B cell (primary cell): ENCODE data around the gene FBXO28. TPM values are rescaled to one million over a fixed set of nuclear protein-coding genes. Genes with fewer than 3 reads are reported as not detected.
"Not testable (repeated sequence)": the region's sequence is repeated elsewhere in the genome, so short reads cannot be mapped to it uniquely, and the experiment has no call there.

Experiments
- ATAC-seq: fragments of 200-7000 bp; cut with Tn5 transposase; one replicate; pipeline ENCODE4 v1.10.0; 2021; ENCODE audit warnings: low read depth, mild to moderate bottlenecking, moderate number of reproducible peaks, moderate library complexity
- CTCF ChIA-PET: fragments of 350-600 bp; sonication (Branson Sonifier 250); formaldehyde crosslinking; loops from one replicate; lab custom pipeline; 2021; ENCODE audit warnings: antibody characterized with exemption, inconsistent platforms; lab: Charles Lee
- POLR2A ChIA-PET: fragments of 350-600 bp; sonication (Branson Sonifier 250); formaldehyde crosslinking; loops from one replicate; lab custom pipeline; 2021; ENCODE audit warnings: antibody characterized with exemption; lab: Charles Lee
- DNase-seq: peaks from one replicate; pipeline ENCODE4 v3.0.0; 2013
- H2AFZ ChIP-seq: 2 replicates; pipeline ENCODE4 v1.6.1; 2012; ENCODE audit warnings: mild to moderate bottlenecking, low read depth, low read length; ENCODE audit not compliant: insufficient read depth, poor library complexity, severe bottlenecking
- H3K27ac ChIP-seq, 2 donors: 1 replicate in 1 of 2; 2 replicates in 1 of 2; pipeline ENCODE4 v1.5.1; 2012 to 2013; ENCODE audit warnings: low read length in 2 of 2, mild to moderate bottlenecking in 2 of 2, moderate library complexity in 1 of 2
- H3K27me3 ChIP-seq, 4 experiments: fragments of 200-600 bp in 1 of 4; sonication (generic) in 1 of 4; replicated peaks in 1 of 4; 1 replicate in 2 of 4; 2 replicates in 2 of 4; pipeline versions ENCODE4 v1.6.1 to v1.7.0; 2013 to 2016; ENCODE audit warnings: low read length in 3 of 4, mild to moderate bottlenecking in 2 of 4, mixed read lengths in 1 of 4, moderate library complexity in 1 of 4; ENCODE audit not compliant: insufficient read depth in 4 of 4, control insufficient read depth in 3 of 4; ENCODE audit errors: control extremely low read depth in 1 of 4
- H3K36me3 ChIP-seq, 2 experiments: replicated peaks in 1 of 2; 1 replicate in 1 of 2; 2 replicates in 1 of 2; pipeline versions ENCODE4 v1.6.1 to v1.7.1; 2013; ENCODE audit warnings: low read length in 1 of 2; ENCODE audit not compliant: insufficient read depth in 2 of 2, control insufficient read depth in 1 of 2; ENCODE audit errors: control extremely low read depth in 1 of 2, extremely low read depth in 1 of 2
- H3K4me1 ChIP-seq, 2 donors: fragments of 200-600 bp in 1 of 2; sonication (generic) in 1 of 2; 1 replicate in 1 of 2; 2 replicates in 1 of 2; pipeline versions ENCODE4 v1.5.1 to v1.6.1; 2013 to 2017; ENCODE audit warnings: low read length in 2 of 2; ENCODE audit not compliant: control insufficient read depth in 2 of 2, insufficient read depth in 2 of 2
- H3K4me2 ChIP-seq: replicated peaks from 2 replicates; pipeline ENCODE3; 2012; ENCODE audit warnings: mild to moderate bottlenecking, low read depth, low read length; ENCODE audit not compliant: poor library complexity, severe bottlenecking
- H3K4me3 ChIP-seq, 5 experiments: fragments of 200-600 bp in 1 of 5; sonication (generic) in 1 of 5; 1 replicate in 3 of 5; 2 replicates in 2 of 5; pipeline versions ENCODE4 v1.5.1 to v1.7.0; 2011 to 2016; ENCODE audit warnings: low read length in 4 of 5, mild to moderate bottlenecking in 4 of 5, low read depth in 2 of 5, control low read depth in 1 of 5, moderate library complexity in 1 of 5; ENCODE audit not compliant: insufficient read depth in 1 of 5; ENCODE audit errors: control extremely low read depth in 1 of 5, extremely low read depth in 1 of 5
- H3K79me2 ChIP-seq: fragments of 200-600 bp; sonication (generic); one replicate; pipeline ENCODE4 v1.6.0; 2016; ENCODE audit warnings: low read length; ENCODE audit not compliant: control insufficient read depth, insufficient read depth
- H3K9ac ChIP-seq: fragments of 200-600 bp; sonication (generic); 2 replicates; pipeline ENCODE4 v1.6.1; 2017; ENCODE audit warnings: mild to moderate bottlenecking, low read length, moderate library complexity
- H3K9me3 ChIP-seq, 3 donors: one replicate each; pipeline versions ENCODE4 v1.6.1 to v1.7.1; 2013; ENCODE audit warnings: low read length in 2 of 3; ENCODE audit not compliant: control insufficient read depth in 2 of 3, insufficient read depth in 1 of 3; ENCODE audit errors: control extremely low read depth in 1 of 3
- H4K20me1 ChIP-seq: 2 replicates; pipeline ENCODE4 v1.6.0; 2012; ENCODE audit warnings: mild to moderate bottlenecking, low read length; ENCODE audit not compliant: insufficient read depth, control insufficient read depth, poor library complexity, severe bottlenecking
- H3K27ac Mint-ChIP-seq: one replicate; pipeline ENCODE4 v1.8.0; 2021; ENCODE audit warnings: mixed read lengths
- H3K27me3 Mint-ChIP-seq: one replicate; pipeline ENCODE4 v1.8.0; 2021; ENCODE audit warnings: mixed read lengths
- H3K4me1 Mint-ChIP-seq: one replicate; pipeline ENCODE4 v1.8.0; 2021; ENCODE audit warnings: mixed read lengths
- H3K4me3 Mint-ChIP-seq: one replicate; pipeline ENCODE4 v1.8.0; 2021; ENCODE audit warnings: mixed read lengths
- H3K9me3 Mint-ChIP-seq: one replicate; pipeline ENCODE4 v1.8.0; 2022; ENCODE audit warnings: mixed read lengths; ENCODE audit not compliant: insufficient read depth
- CTCF ChIP-seq: fragments of 200-600 bp; IDR thresholded peaks from one replicate; pipeline ENCODE4 v1.8.0; 2022; ENCODE audit warnings: antibody characterized with exemption, mild to moderate bottlenecking
- EZH2 ChIP-seq: IDR thresholded peaks from 2 replicates; pipeline ENCODE4 v1.6.1; 2012; ENCODE audit warnings: borderline replicate concordance, low read depth, mild to moderate bottlenecking, moderate library complexity, low read length; ENCODE audit not compliant: insufficient read depth, poor library complexity, severe bottlenecking
- WGBS: methylation state at CpG from one replicate; pipeline ENCODE4 v1.1.5; 2013; ENCODE audit warnings: missing lambda C conversion rate; ENCODE audit not compliant: insufficient coverage; 5-methylcytosine and 5-hydroxymethylcytosine counted together
- intact Hi-C: fragments of 100-400 bp; cut with micrococcal nuclease; formaldehyde crosslinking; loops from one replicate; pipeline ENCODE4 v1.10.0; 2022
- polyA plus RNA-seq: library from polyadenylated mRNA; depleted of rRNA; stranded (reverse); fragments of >200 nt; gene quantifications from 2 replicates; pipeline ENCODE4 v1.2.3, GENCODE V29; 2012
- total RNA-seq, 2 donors: library from RNA; stranded (reverse); fragments of 120-200 nt in 1 of 2; gene quantifications; 1 replicate in 1 of 2; 2 replicates in 1 of 2; pipeline versions ENCODE4 v1.2.3 to v1.2.4, GENCODE V29; 2013 to 2022

Gene FBXO28
- total and polyA plus RNA-seq, 2 donors (not counting 1 experiment from before 2014, with no cell fraction given), result 17.5 to 39.7 TPM

- no peaks in the 10 kb centered on the region for H4K20me1 ChIP-seq
- H3K4me3 ChIP-seq, result no peak overlapping the region
- H2AFZ ChIP-seq, result no peak overlapping the region
- H3K9ac ChIP-seq, result no peak overlapping the region
- H3K27me3 Mint-ChIP-seq, result peaks cover 36% of the 10 kb centered on the region
- no peaks in the 10 kb centered on the region for H3K36me3 ChIP-seq
- ChIA-PET POLR2A (no interaction called here), CTCF (no interaction called here)
- ATAC-seq (no peak), DNase-seq (no peak)
- H3K4me1 ChIP-seq, result peaks cover 0 to 4% of the 10 kb centered on the region in 2 donors
- peaks cover 0 to 2% (median 0%) of the 10 kb centered on the region in 3 donors for H3K9me3 ChIP-seq
- peaks cover 2% of the 10 kb centered on the region for H3K9me3 Mint-ChIP-seq
- no peaks in the 10 kb centered on the region for H3K4me1 Mint-ChIP-seq
- WGBS, result no CpG with 5 or more reads among the region's 2 CpGs
- no peak overlapping the region for H3K27ac Mint-ChIP-seq
- no peak overlapping the region for H3K27ac ChIP-seq
- H3K27me3 ChIP-seq, result peaks cover 0 to 14% (median 6%) of the 10 kb centered on the region in 4 experiments
- no peak overlapping the region for H3K4me2 ChIP-seq
- no peak overlapping the region for H3K4me3 Mint-ChIP-seq
- intact Hi-C loops, result no loop called here
- H3K79me2 ChIP-seq, result no peaks in the 10 kb centered on the region
- TF ChIP-seq EZH2 (no peak), CTCF (no peak)
These were observed 43.4 kb upstream of the FBXO28 start for GRCh38 chr1:224070521-224070920.

- ChIA-PET POLR2A (no interaction called here), CTCF (no interaction called here)
- H3K27me3 Mint-ChIP-seq, result peaks cover 38% of the 10 kb centered on the region
- no peak overlapping the region for H3K4me3 Mint-ChIP-seq
- TF ChIP-seq EZH2 (no peak), CTCF (no peak)
- no peaks in the 10 kb centered on the region for H3K79me2 ChIP-seq
- H4K20me1 ChIP-seq, result no peaks in the 10 kb centered on the region
- H3K4me3 ChIP-seq, result no peak overlapping the region
- peaks cover 0 to 7% (median 0%) of the 10 kb centered on the region in 4 experiments for H3K27me3 ChIP-seq
- DNase-seq (no peak), ATAC-seq (no peak)
- H3K9me3 Mint-ChIP-seq, result peaks cover 2% of the 10 kb centered on the region
- no CpG with 5 or more reads among the region's 3 CpGs for WGBS
- no peak overlapping the region for H3K27ac Mint-ChIP-seq
- intact Hi-C loops, result no loop called here
- no peak overlapping the region for H3K27ac ChIP-seq
- H3K4me1 Mint-ChIP-seq, result no peaks in the 10 kb centered on the region
- peaks cover 0 to 2% (median 0%) of the 10 kb centered on the region in 3 donors for H3K9me3 ChIP-seq
- H3K36me3 ChIP-seq, result no peaks in the 10 kb centered on the region
- H3K9ac ChIP-seq, result no peak overlapping the region
- no peaks in the 10 kb centered on the region for H3K4me1 ChIP-seq
- no peak overlapping the region for H2AFZ ChIP-seq
- no peak overlapping the region for H3K4me2 ChIP-seq
These were observed 37.5 kb upstream of the FBXO28 start for GRCh38 chr1:224076407-224076806.

DNA sequence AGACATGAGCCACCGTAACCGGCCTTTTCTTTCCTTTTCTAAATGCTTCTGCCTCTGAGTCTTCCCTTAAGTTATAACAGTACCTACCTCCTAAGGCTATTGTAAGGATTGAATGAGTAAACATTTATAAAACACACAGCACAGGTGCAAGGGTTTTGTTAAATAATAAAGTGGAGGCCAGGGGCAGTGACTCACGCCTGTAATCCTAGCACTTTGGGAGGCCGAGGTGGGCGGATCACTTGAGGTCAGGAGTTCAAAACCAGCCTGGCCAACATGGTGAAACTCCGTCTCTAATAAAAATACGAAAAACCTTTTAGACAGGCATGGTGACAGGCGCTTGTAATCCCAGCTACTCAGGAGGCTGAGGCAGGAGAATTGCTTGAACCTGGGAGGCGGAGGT, 34.3 kb upstream of the FBXO28 start:
- CTCF ChIA-PET, result interaction anchor here (1.5 kb wide), 1 partner anchor 28 kb away, joined by 3 read pairs; no protein-coding TSS in a partner anchor
- WGBS, result 92% methylated on average over 6 of the region's 9 CpGs
- H3K9me3 Mint-ChIP-seq, H3K4me1 ChIP-seq, H3K4me2 ChIP-seq, H3K27me3 ChIP-seq, H3K36me3 ChIP-seq, H3K27ac ChIP-seq, DNase-seq, H4K20me1 ChIP-seq, H3K9me3 ChIP-seq, intact Hi-C loops, H3K79me2 ChIP-seq, ATAC-seq, H3K27ac Mint-ChIP-seq, H2AFZ ChIP-seq, POLR2A ChIA-PET, H3K4me1 Mint-ChIP-seq, H3K9ac ChIP-seq, H3K4me3 Mint-ChIP-seq, H3K4me3 ChIP-seq: not testable (repeated sequence)
- peaks cover 20% of the 10 kb centered on the region for H3K27me3 Mint-ChIP-seq
